CD14-positive monocyte (primary cell): ENCODE results near the gene THAP12. TPM values are rescaled to one million over a fixed set of nuclear protein-coding genes. Genes with fewer than 3 reads are reported as not detected.

Experiments used
- DNase-seq, 3 donors: peaks; one replicate each; pipeline ENCODE4 v3.0.0-alpha.2; 2011 to 2022
- H2AFZ ChIP-seq: 2 replicates; pipeline ENCODE4 v1.6.0; 2012; ENCODE audit warnings: mild to moderate bottlenecking, low read depth, low read length, inconsistent platforms; ENCODE audit not compliant: insufficient read depth, poor library complexity, severe bottlenecking
- H3K27ac ChIP-seq, 2 donors: 1 replicate in 1 of 2; 2 replicates in 1 of 2; pipeline ENCODE4 v1.5.1; 2012 to 2013; ENCODE audit warnings: low read length in 2 of 2, control low read depth in 1 of 2, inconsistent platforms in 1 of 2, low read depth in 1 of 2, mild to moderate bottlenecking in 1 of 2
- H3K27me3 ChIP-seq, 2 donors: one replicate each; pipeline versions ENCODE4 v1.6.0 to v1.6.1; 2011 to 2013; ENCODE audit warnings: low read length in 2 of 2; ENCODE audit not compliant: control insufficient read depth in 2 of 2, insufficient read depth in 2 of 2
- H3K36me3 ChIP-seq, 2 donors: replicated peaks in 1 of 2; 1 replicate in 1 of 2; 2 replicates in 1 of 2; pipeline versions ENCODE4 v1.5.1 to v1.6.1; 2012 to 2013; ENCODE audit warnings: low read length in 2 of 2, control low read depth in 1 of 2, inconsistent platforms in 1 of 2, mild to moderate bottlenecking in 1 of 2; ENCODE audit not compliant: insufficient read depth in 2 of 2, control insufficient read depth in 1 of 2
- H3K4me1 ChIP-seq, 2 donors: 1 replicate in 1 of 2; 2 replicates in 1 of 2; pipeline versions ENCODE4 v1.5.1 to v1.6.1; 2012 to 2013; ENCODE audit warnings: low read length in 2 of 2, control low read depth in 1 of 2, inconsistent platforms in 1 of 2, mild to moderate bottlenecking in 1 of 2, moderate library complexity in 1 of 2; ENCODE audit not compliant: insufficient read depth in 2 of 2, control insufficient read depth in 1 of 2
- H3K4me2 ChIP-seq: replicated peaks from 2 replicates; pipeline ENCODE3; 2012; ENCODE audit warnings: low read length, moderate library complexity, mild to moderate bottlenecking; ENCODE audit not compliant: poor library complexity, severe bottlenecking; ENCODE audit errors: extremely low read depth
- H3K4me3 ChIP-seq, 3 experiments: fragments of 200-600 bp in 1 of 3; sonication (generic) in 1 of 3; replicated peaks in 1 of 3; 1 replicate in 2 of 3; 2 replicates in 1 of 3; pipeline ENCODE4 v1.5.1; 2011 to 2013; ENCODE audit warnings: low read length in 3 of 3, mild to moderate bottlenecking in 3 of 3, control low read depth in 2 of 3, low read depth in 2 of 3, inconsistent platforms in 1 of 3, moderate library complexity in 1 of 3
- H3K79me2 ChIP-seq: 2 replicates; pipeline ENCODE4 v1.6.0; 2012; ENCODE audit warnings: mild to moderate bottlenecking, control low read depth, inconsistent platforms, low read length, moderate library complexity; ENCODE audit not compliant: insufficient read depth
- H3K9ac ChIP-seq: 2 replicates; pipeline ENCODE4 v1.6.0; 2017; ENCODE audit warnings: low read length, mild to moderate bottlenecking; ENCODE audit not compliant: insufficient read depth, poor library complexity, severe bottlenecking
- H3K9me3 ChIP-seq, 2 donors: replicated peaks in 1 of 2; 1 replicate in 1 of 2; 2 replicates in 1 of 2; pipeline versions ENCODE4 v1.5.1 to v1.6.1; 2012 to 2013; ENCODE audit warnings: low read length in 2 of 2, control low read depth in 1 of 2; ENCODE audit not compliant: control insufficient read depth in 1 of 2, insufficient read depth in 1 of 2
- H4K20me1 ChIP-seq: 2 replicates; pipeline ENCODE4 v1.6.0; 2012; ENCODE audit warnings: mild to moderate bottlenecking, low read length, control low read depth, moderate library complexity; ENCODE audit not compliant: insufficient read depth
- H3K27ac Mint-ChIP-seq, 7 donors: one replicate each; pipeline ENCODE4 v1.8.0; 2020; ENCODE audit warnings: mild to moderate bottlenecking in 7 of 7, mixed read lengths in 7 of 7, moderate library complexity in 6 of 7, inconsistent platforms in 2 of 7
- H3K27me3 Mint-ChIP-seq, 3 donors: one replicate each; pipeline ENCODE4 v1.8.0; 2021 to 2022; ENCODE audit warnings: low read depth in 3 of 3, mild to moderate bottlenecking in 3 of 3, mixed read lengths in 3 of 3, moderate library complexity in 3 of 3, inconsistent platforms in 1 of 3
- H3K36me3 Mint-ChIP-seq, 2 donors: one replicate each; pipeline ENCODE4 v1.8.0; 2020; ENCODE audit warnings: mixed read lengths in 2 of 2, inconsistent platforms in 1 of 2, mild to moderate bottlenecking in 1 of 2
- H3K4me1 Mint-ChIP-seq: one replicate; pipeline ENCODE4 v1.8.0; 2020; ENCODE audit warnings: mild to moderate bottlenecking, mixed read lengths
- H3K4me3 Mint-ChIP-seq, 2 donors: one replicate each; pipeline ENCODE4 v1.8.0; 2020; ENCODE audit warnings: mild to moderate bottlenecking in 2 of 2, mixed read lengths in 2 of 2, moderate library complexity in 1 of 2
- H3K9me3 Mint-ChIP-seq, 7 donors: one replicate each; pipeline ENCODE4 v1.8.0; 2020 to 2022; ENCODE audit warnings: mixed read lengths in 7 of 7, mild to moderate bottlenecking in 6 of 7, moderate library complexity in 6 of 7, inconsistent platforms in 2 of 7
- WGBS: methylation state at CpG from one replicate; pipeline ENCODE4 v1.1.5; 2013; ENCODE audit warnings: missing lambda C conversion rate; ENCODE audit not compliant: insufficient coverage; 5-methylcytosine and 5-hydroxymethylcytosine counted together
- intact Hi-C, 2 donors: fragments of 100-400 bp; cut with micrococcal nuclease; formaldehyde crosslinking; loops; one replicate each; pipeline versions ENCODE4 v1.15.0 to v1.15.1; 2023
- polyA plus RNA-seq, 3 donors: library from polyadenylated mRNA; depleted of rRNA in 1 of 3; unstranded in 2 of 3; stranded (reverse) in 1 of 3; fragments of 300-500 nt in 2 of 3; fragments of >200 nt in 1 of 3; fragmentation: Illumina TruSeq in 2 of 3; gene quantifications; 1 replicate in 2 of 3; 2 replicates in 1 of 3; pipeline ENCODE4 v1.2.3, GENCODE V29; 2012 to 2021
- TF ChIP-seq, protein P1 (sequence below): fragments of 200-600 bp; IDR thresholded peaks from one replicate; pipeline ENCODE4 v1.8.0; 2022; ENCODE audit warnings: antibody characterized with exemption, mild to moderate bottlenecking

The THAP12 gene
- polyA plus RNA-seq, 3 donors: 18.3 to 22.5 (median 20.0) TPM

DNA sequence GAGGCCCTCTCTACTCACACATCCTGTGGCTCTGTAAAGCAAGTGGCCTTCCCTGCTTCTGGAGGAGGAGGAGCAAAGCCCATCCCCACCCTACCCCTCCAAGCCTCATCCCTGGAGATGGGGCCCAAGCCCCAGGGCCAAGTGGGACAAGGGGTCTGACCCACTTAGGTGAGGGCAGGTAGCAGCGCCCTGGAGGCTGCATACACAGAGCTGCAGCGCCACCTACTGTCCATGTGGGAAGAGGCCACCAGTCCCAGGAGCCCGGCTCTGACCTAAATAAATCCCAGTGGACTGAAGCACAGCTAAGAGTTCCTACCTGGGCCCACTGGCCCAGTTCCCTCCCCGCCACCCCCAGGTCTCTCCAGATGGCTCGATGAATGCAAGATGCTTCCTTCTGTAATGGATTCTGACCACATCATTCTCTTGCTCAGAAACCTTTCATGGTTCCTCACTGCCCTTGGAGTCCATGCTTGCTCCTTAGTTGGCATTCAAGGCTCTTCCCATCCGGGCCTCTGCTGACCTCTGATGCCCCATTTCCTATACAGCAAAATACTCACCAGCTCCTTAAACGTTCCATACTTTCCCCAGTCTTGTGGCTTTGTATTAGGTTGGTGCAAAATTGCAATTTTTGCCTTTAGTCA lies 62.1 kb downstream of the THAP12 start:
- H3K27ac Mint-ChIP-seq: no peak overlapping the region
- H3K27me3 Mint-ChIP-seq: peaks cover 25 to 38% (median 33%) of the 10 kb centered on the region in 3 donors

DNA sequence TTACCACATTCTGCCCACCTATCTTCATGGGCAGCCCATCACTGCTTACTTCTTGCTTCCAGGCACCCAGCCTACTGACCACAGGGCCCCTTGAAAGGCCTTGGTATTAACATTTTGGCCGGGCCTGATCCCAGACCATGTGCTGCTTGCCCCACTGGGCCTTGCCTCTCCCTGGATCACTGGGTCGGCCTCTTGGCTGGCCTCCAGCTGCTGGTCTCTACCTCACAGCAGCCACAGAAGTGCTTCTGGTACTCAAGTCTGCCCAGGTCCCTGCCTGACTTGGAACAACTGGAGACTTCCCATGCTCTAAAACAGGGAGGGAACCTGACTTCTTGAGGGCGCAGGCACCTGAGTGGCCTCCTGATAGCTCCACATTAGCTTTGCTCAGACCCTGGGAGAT lies 63.6 kb downstream of the THAP12 start:
- peaks cover 10 to 22% of the 10 kb centered on the region in 2 donors for H3K27me3 ChIP-seq
- H3K4me1 ChIP-seq: peaks cover 21 to 26% of the 10 kb centered on the region in 2 donors
- no peaks in the 10 kb centered on the region for H3K36me3 ChIP-seq
- no peak overlapping the region for H3K4me2 ChIP-seq
- H3K27ac ChIP-seq: no peak overlapping the region
- no peaks in the 10 kb centered on the region for H3K9me3 ChIP-seq
- 93% methylated on average over 3 of the region's 3 CpGs for WGBS
- no peaks in the 10 kb centered on the region for H4K20me1 ChIP-seq
- Mint-ChIP-seq H3K27ac (peak overlapping the region in 1 of 7 donors; percentile 4), H3K27me3 (peaks cover 14 to 25% (median 23%) of the 10 kb centered on the region in 3 donors), H3K4me1 (peaks cover 30% of the 10 kb centered on the region), H3K36me3 (peaks cover 2 to 12% of the 10 kb centered on the region in 2 donors), H3K9me3 (peaks cover 0 to 5% (median 0%) of the 10 kb centered on the region in 7 donors), H3K4me3 (no peak overlapping the region)
- intact Hi-C loops: loop anchor here in 1 of 2 donors (5.0 to 10.0 kb wide), 2 partner anchors 420 to 612 kb away; no protein-coding TSS in a partner anchor
- H2AFZ ChIP-seq: no peak overlapping the region
- H3K4me3 ChIP-seq: no peak overlapping the region
- TF ChIP-seq, protein P1, sequence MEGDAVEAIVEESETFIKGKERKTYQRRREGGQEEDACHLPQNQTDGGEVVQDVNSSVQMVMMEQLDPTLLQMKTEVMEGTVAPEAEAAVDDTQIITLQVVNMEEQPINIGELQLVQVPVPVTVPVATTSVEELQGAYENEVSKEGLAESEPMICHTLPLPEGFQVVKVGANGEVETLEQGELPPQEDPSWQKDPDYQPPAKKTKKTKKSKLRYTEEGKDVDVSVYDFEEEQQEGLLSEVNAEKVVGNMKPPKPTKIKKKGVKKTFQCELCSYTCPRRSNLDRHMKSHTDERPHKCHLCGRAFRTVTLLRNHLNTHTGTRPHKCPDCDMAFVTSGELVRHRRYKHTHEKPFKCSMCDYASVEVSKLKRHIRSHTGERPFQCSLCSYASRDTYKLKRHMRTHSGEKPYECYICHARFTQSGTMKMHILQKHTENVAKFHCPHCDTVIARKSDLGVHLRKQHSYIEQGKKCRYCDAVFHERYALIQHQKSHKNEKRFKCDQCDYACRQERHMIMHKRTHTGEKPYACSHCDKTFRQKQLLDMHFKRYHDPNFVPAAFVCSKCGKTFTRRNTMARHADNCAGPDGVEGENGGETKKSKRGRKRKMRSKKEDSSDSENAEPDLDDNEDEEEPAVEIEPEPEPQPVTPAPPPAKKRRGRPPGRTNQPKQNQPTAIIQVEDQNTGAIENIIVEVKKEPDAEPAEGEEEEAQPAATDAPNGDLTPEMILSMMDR: no peak
- no peak overlapping the region for H3K9ac ChIP-seq
- no peak for DNase-seq
- H3K79me2 ChIP-seq: no peaks in the 10 kb centered on the region

More for the DNA sequence above, 62.1 kb downstream of the THAP12 start:
- no peak overlapping the region for H3K4me3 Mint-ChIP-seq
- peaks cover 0 to 8% (median 0%) of the 10 kb centered on the region in 7 donors for H3K9me3 Mint-ChIP-seq
- Histone ChIP-seq H3K27ac (no peak overlapping the region), H3K79me2 (no peaks in the 10 kb centered on the region), H3K4me1 (peaks cover 11 to 18% of the 10 kb centered on the region in 2 donors), H2AFZ (no peak overlapping the region), H3K9ac (no peak overlapping the region), H3K4me2 (no peak overlapping the region), H3K9me3 (no peaks in the 10 kb centered on the region), H3K27me3 (peaks cover 17 to 35% of the 10 kb centered on the region in 2 donors), H3K36me3 (no peaks in the 10 kb centered on the region), H3K4me3 (no peak overlapping the region), H4K20me1 (no peaks in the 10 kb centered on the region)
- peaks cover 20% of the 10 kb centered on the region for H3K4me1 Mint-ChIP-seq
- TF ChIP-seq, protein P1: peak; percentile 98
- intact Hi-C loops: loop anchor here (1.0 to 10.0 kb wide), 4 partner anchors 110 to 614 kb away; no protein-coding TSS in a partner anchor
- peak; percentile 70 to 81 (median 78) for DNase-seq
- peaks cover 2 to 22% of the 10 kb centered on the region in 2 donors for H3K36me3 Mint-ChIP-seq
- WGBS: 5% methylated on average over 5 of the region's 7 CpGs
